Measurements from ENCODE around the gene BICRA. TPM values are rescaled to one million over a fixed set of nuclear protein-coding genes. Genes with fewer than 3 reads are reported as not detected.
A peak's percentile ranks its signal among the peaks of the same experiment; 100 is the strongest.
"Not testable (repeated sequence)": the region's sequence is repeated elsewhere in the genome, so short reads cannot be mapped to it uniquely, and the experiment has no call there.

The BICRA gene
- total RNA-seq, 1 experiment from 2014 or later = 13.1 TPM

DNA sequence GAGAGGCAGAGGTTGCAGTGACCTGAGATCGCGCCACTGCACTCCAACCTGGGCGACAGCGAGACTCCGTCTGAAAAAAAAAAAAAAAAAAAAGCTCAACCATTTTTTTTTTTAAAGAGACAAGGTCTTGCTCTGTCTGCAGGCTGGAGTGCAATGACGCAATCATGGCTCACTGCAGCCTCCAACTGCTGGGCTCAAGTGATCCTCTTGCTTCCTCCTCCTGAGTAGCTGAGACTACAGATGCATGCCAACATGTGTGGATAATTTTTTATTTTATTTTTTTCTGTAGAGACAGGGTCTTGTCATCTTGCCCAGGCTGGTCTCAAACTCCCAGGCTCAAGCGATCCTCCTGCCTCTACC, 114.6 kb downstream of the BICRA start:
- peak overlapping the region; percentile 70 for H3K27ac Mint-ChIP-seq (ENCODE audit: low read depth, unreplicated experiment)
- H3K4me1 Mint-ChIP-seq (ENCODE audit: insufficient read depth, unreplicated experiment) = peaks cover 51% of the 10 kb centered on the region
- H3K27me3 Mint-ChIP-seq (ENCODE audit: insufficient read depth, unreplicated experiment) = no peaks in the 10 kb centered on the region
- H3K4me3 Mint-ChIP-seq (ENCODE audit: unreplicated experiment) = peak overlapping the region; percentile 60
- POLR2A ChIA-PET = interaction anchor here (0.6 to 11.9 kb wide), 9 partner anchors 8 to 605 kb away, joined by 3 to 207 read pairs (median 3); partner anchors contain the start of genes EHD2, KPTN, NOP53 and SELENOW
- TF ChIP-seq, protein P1, sequence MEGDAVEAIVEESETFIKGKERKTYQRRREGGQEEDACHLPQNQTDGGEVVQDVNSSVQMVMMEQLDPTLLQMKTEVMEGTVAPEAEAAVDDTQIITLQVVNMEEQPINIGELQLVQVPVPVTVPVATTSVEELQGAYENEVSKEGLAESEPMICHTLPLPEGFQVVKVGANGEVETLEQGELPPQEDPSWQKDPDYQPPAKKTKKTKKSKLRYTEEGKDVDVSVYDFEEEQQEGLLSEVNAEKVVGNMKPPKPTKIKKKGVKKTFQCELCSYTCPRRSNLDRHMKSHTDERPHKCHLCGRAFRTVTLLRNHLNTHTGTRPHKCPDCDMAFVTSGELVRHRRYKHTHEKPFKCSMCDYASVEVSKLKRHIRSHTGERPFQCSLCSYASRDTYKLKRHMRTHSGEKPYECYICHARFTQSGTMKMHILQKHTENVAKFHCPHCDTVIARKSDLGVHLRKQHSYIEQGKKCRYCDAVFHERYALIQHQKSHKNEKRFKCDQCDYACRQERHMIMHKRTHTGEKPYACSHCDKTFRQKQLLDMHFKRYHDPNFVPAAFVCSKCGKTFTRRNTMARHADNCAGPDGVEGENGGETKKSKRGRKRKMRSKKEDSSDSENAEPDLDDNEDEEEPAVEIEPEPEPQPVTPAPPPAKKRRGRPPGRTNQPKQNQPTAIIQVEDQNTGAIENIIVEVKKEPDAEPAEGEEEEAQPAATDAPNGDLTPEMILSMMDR (IDR thresholded peaks at IDR 0.05; ENCODE audit: unreplicated experiment) = no peak
- no peaks in the 10 kb centered on the region for H3K9me3 Mint-ChIP-seq (ENCODE audit: unreplicated experiment)
- CTCF ChIA-PET = interaction anchor here (0.6 to 4.7 kb wide), 9 partner anchors 10 to 857 kb away, joined by 3 to 32 read pairs (median 5); partner anchors contain the start of gene EHD2
- peak; percentile 84 for DNase-seq (ENCODE audit: unreplicated experiment)
- intact Hi-C loops (cut with micrococcal nuclease) = no loop called here
- peaks cover 78% of the 10 kb centered on the region for H3K36me3 Mint-ChIP-seq (ENCODE audit: insufficient read depth, unreplicated experiment)
- no TSS peak for BruUV-seq (replicated peaks)

DNA sequence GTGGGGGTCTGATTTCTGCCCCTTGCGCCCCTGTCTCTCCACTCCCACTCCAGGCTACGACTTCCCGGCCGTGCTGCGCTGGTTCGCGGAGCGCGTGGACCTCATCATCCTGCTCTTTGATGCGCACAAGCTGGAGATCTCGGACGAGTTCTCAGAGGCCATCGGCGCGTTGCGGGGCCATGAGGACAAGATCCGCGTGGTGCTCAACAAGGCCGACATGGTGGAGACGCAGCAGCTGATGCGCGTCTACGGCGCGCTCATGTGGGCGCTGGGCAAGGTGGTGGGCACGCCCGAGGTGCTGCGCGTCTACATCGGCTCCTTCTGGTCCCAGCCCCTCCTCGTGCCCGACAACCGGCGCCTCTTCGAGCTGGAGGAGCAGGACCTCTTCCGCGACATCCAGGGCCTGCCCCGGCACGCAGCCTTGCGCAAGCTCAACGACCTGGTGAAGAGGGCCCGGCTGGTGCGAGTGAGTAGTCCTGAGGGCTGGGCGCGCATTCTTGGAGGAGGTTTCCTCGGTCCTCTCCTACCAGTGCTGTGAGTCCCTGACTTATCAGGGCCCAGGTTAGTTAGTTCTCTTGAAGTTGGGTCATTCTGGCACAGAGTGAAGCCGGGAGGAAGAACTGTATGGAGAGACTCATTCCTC, 116.9 kb downstream of the BICRA start:
- BruUV-seq (replicated peaks) = no TSS peak
- H3K9me3 Mint-ChIP-seq (ENCODE audit: unreplicated experiment) = no peaks in the 10 kb centered on the region
- CTCF ChIA-PET = interaction anchor here (1.0 to 4.7 kb wide), 2 partner anchors 12 to 15 kb away, joined by 3 to 32 read pairs; partner anchors contain the start of gene EHD2
- peak overlapping the region; percentile 34 for H3K4me3 Mint-ChIP-seq (ENCODE audit: unreplicated experiment)
- H3K4me1 Mint-ChIP-seq (ENCODE audit: insufficient read depth, unreplicated experiment) = peaks cover 52% of the 10 kb centered on the region
- POLR2A ChIA-PET = interaction anchor here (0.6 to 11.9 kb wide), 7 partner anchors 8 to 1726 kb away, joined by 3 to 207 read pairs (median 4); partner anchors contain the start of genes EHD2, NOP53 and PIH1D1
- H3K27me3 Mint-ChIP-seq (ENCODE audit: insufficient read depth, unreplicated experiment) = no peaks in the 10 kb centered on the region
- peak overlapping the region; percentile 7 for H3K27ac Mint-ChIP-seq (ENCODE audit: low read depth, unreplicated experiment)
- DNase-seq (ENCODE audit: unreplicated experiment) = peak; percentile 94
- TF ChIP-seq, protein P1 (IDR thresholded peaks at IDR 0.05; ENCODE audit: unreplicated experiment) = no peak
- intact Hi-C loops (cut with micrococcal nuclease) = no loop called here
- peaks cover 78% of the 10 kb centered on the region for H3K36me3 Mint-ChIP-seq (ENCODE audit: insufficient read depth, unreplicated experiment)

GRCh38 chr19:47726467-47726866, 117.5 kb downstream of the BICRA start:
- Mint-ChIP-seq H3K4me1 (ENCODE audit: insufficient read depth, unreplicated experiment) (peaks cover 51% of the 10 kb centered on the region), H3K36me3 (ENCODE audit: insufficient read depth, unreplicated experiment) (peaks cover 77% of the 10 kb centered on the region), H3K4me3 (ENCODE audit: unreplicated experiment) (peak overlapping the region; percentile 34), H3K27ac (ENCODE audit: low read depth, unreplicated experiment) (peak overlapping the region; percentile 7), H3K9me3 (ENCODE audit: unreplicated experiment) (no peaks in the 10 kb centered on the region), H3K27me3 (ENCODE audit: insufficient read depth, unreplicated experiment) (no peaks in the 10 kb centered on the region)
- DNase-seq (ENCODE audit: unreplicated experiment) = no peak
- TF ChIP-seq, protein P1 (IDR thresholded peaks at IDR 0.05; ENCODE audit: unreplicated experiment) = no peak
- intact Hi-C loops (cut with micrococcal nuclease) = no loop called here
- CTCF ChIA-PET = interaction anchor here (0.6 to 4.7 kb wide), 2 partner anchors 13 to 52 kb away, joined by 5 to 32 read pairs; partner anchors contain the start of genes EHD2 and SELENOW
- POLR2A ChIA-PET = interaction anchor here (0.7 to 11.9 kb wide), 7 partner anchors 9 to 1126 kb away, joined by 3 to 207 read pairs (median 4); partner anchors contain the start of genes EHD2, NOP53 and ZC3H4
- BruUV-seq (replicated peaks) = no TSS peak

GRCh38 chr19:47728295-47728694, 119.4 kb downstream of the BICRA start:
- intact Hi-C loops (cut with micrococcal nuclease) = loop anchor here (2.0 kb wide), 1 partner anchor 15 kb away; no protein-coding TSS in a partner anchor
- H3K27me3 Mint-ChIP-seq (ENCODE audit: insufficient read depth, unreplicated experiment); H3K9me3 Mint-ChIP-seq (ENCODE audit: unreplicated experiment); BruUV-seq (replicated peaks); DNase-seq (ENCODE audit: unreplicated experiment): not testable (repeated sequence)
- CTCF ChIA-PET = interaction anchor here (0.6 to 1.1 kb wide), 2 partner anchors 16 to 303 kb away, joined by 3 to 4 read pairs; no protein-coding TSS in a partner anchor
- Mint-ChIP-seq H3K27ac (ENCODE audit: low read depth, unreplicated experiment) (peak overlapping the region; percentile 83), H3K4me1 (ENCODE audit: insufficient read depth, unreplicated experiment) (peaks cover 51% of the 10 kb centered on the region), H3K4me3 (ENCODE audit: unreplicated experiment) (peak overlapping the region; percentile 76), H3K36me3 (ENCODE audit: insufficient read depth, unreplicated experiment) (peaks cover 82% of the 10 kb centered on the region)
- POLR2A ChIA-PET = interaction anchor here (0.6 to 11.9 kb wide), 4 partner anchors 10 to 36 kb away, joined by 3 to 207 read pairs (median 32); partner anchors contain the start of genes EHD2 and NOP53

Measured in MCF 10A (cell line).